ENCODE measurements around the gene PC. TPM values are rescaled to one million over a fixed set of nuclear protein-coding genes. Genes with fewer than 3 reads are reported as not detected.

PC gene
- total RNA-seq, 4 donors from 2014 or later = 13.1 to 67.6 (median 32.1) TPM

GRCh38 chr11:66910669-66911068 lies 47.5 kb downstream of the PC start:
- no peak for ATAC-seq
- no peak for DNase-seq

GRCh38 chr11:66910016-66910415 lies 48.2 kb downstream of the PC start:
- H3K4me3 ChIP-seq = peak overlapping the region in 1 of 4 donors; percentile 36
- H3K9me3 ChIP-seq = no peaks in the 10 kb centered on the region
- H3K27me3 ChIP-seq = no peaks in the 10 kb centered on the region
- DNase-seq (peak in 1 of 2 donors; percentile 70), ATAC-seq (peak; percentile 38 to 66)
- H3K27ac ChIP-seq = peak overlapping the region in 2 of 4 donors; percentile 55 to 84
- intact Hi-C loops (cut with DNase I; ENCODE audit: low total_unique reads) = no loop called here
- in situ Hi-C loops (cut with MboI; ENCODE audit: low sequenced_read_pairs in 4 of 4) = no loop called here
- TF ChIP-seq CTCF (IDR thresholded peaks at IDR 0.05 in 4 of 5, conservative IDR thresholded peaks at IDR 0.05 in 1 of 5) = no peak
- no peak for TF ChIP-seq POLR2A (IDR thresholded peaks at IDR 0.05)
- H3K4me1 ChIP-seq = peaks cover 0 to 43% of the 10 kb centered on the region in 2 donors
- no peaks in the 10 kb centered on the region for H3K36me3 ChIP-seq

More at GRCh38 chr11:66910669-66911068, 47.5 kb downstream of the PC start:
- no peaks in the 10 kb centered on the region for H3K9me3 ChIP-seq
- TF ChIP-seq CTCF (IDR thresholded peaks at IDR 0.05 in 4 of 5, conservative IDR thresholded peaks at IDR 0.05 in 1 of 5) (no peak), POLR2A (IDR thresholded peaks at IDR 0.05) (no peak)
- H3K27me3 ChIP-seq = no peaks in the 10 kb centered on the region
- H3K36me3 ChIP-seq = no peaks in the 10 kb centered on the region
- H3K4me1 ChIP-seq = peaks cover 0 to 42% of the 10 kb centered on the region in 2 donors
- H3K4me3 ChIP-seq = peak overlapping the region in 1 of 4 donors; percentile 10
- intact Hi-C loops (cut with DNase I; ENCODE audit: low total_unique reads) = no loop called here
- in situ Hi-C loops (cut with MboI; ENCODE audit: low sequenced_read_pairs in 4 of 4) = no loop called here
- peak overlapping the region in 1 of 4 donors; percentile 84 for H3K27ac ChIP-seq

- peak; percentile 41 to 51 for DNase-seq
- intact Hi-C loops (cut with DNase I; ENCODE audit: low total_unique reads) (no loop called here), in situ Hi-C loops (cut with MboI; ENCODE audit: low sequenced_read_pairs in 4 of 4) (no loop called here)
- ATAC-seq = peak; percentile 40 to 53
- H3K36me3 ChIP-seq = no peaks in the 10 kb centered on the region
- peak overlapping the region in 2 of 4 donors; percentile 55 to 84 for H3K27ac ChIP-seq
- H3K9me3 ChIP-seq = no peaks in the 10 kb centered on the region
- no peaks in the 10 kb centered on the region for H3K27me3 ChIP-seq
- peak overlapping the region in 1 of 4 donors; percentile 36 for H3K4me3 ChIP-seq
- H3K4me1 ChIP-seq = peaks cover 0 to 43% of the 10 kb centered on the region in 2 donors
- TF ChIP-seq CTCF (IDR thresholded peaks at IDR 0.05 in 4 of 5, conservative IDR thresholded peaks at IDR 0.05 in 1 of 5) (no peak), POLR2A (IDR thresholded peaks at IDR 0.05) (no peak)
Measured at GRCh38 chr11:66909181-66909580, 49.0 kb downstream of the PC start.

GRCh38 chr11:66907751-66908630 lies 50.2 kb downstream of the PC start:
- ATAC-seq (peak in 1 of 2 donors; percentile 18), DNase-seq (no peak)
- no peaks in the 10 kb centered on the region for H3K9me3 ChIP-seq
- in situ Hi-C loops (cut with MboI; ENCODE audit: low sequenced_read_pairs in 4 of 4) = no loop called here
- TF ChIP-seq POLR2A (IDR thresholded peaks at IDR 0.05) (no peak), CTCF (IDR thresholded peaks at IDR 0.05 in 4 of 5, conservative IDR thresholded peaks at IDR 0.05 in 1 of 5) (no peak)
- no peaks in the 10 kb centered on the region for H3K36me3 ChIP-seq
- peak overlapping the region in 3 of 4 donors; percentile 1 to 84 (median 63) for H3K27ac ChIP-seq
- intact Hi-C loops (cut with DNase I; ENCODE audit: low total_unique reads) = no loop called here
- H3K4me1 ChIP-seq = peaks cover 0 to 43% of the 10 kb centered on the region in 2 donors
- H3K4me3 ChIP-seq = no peak overlapping the region
- H3K27me3 ChIP-seq = no peaks in the 10 kb centered on the region

Measured in gastrocnemius medialis (tissue), 4 donors.